ENCODE results near the gene SEMA7A.

DNA sequence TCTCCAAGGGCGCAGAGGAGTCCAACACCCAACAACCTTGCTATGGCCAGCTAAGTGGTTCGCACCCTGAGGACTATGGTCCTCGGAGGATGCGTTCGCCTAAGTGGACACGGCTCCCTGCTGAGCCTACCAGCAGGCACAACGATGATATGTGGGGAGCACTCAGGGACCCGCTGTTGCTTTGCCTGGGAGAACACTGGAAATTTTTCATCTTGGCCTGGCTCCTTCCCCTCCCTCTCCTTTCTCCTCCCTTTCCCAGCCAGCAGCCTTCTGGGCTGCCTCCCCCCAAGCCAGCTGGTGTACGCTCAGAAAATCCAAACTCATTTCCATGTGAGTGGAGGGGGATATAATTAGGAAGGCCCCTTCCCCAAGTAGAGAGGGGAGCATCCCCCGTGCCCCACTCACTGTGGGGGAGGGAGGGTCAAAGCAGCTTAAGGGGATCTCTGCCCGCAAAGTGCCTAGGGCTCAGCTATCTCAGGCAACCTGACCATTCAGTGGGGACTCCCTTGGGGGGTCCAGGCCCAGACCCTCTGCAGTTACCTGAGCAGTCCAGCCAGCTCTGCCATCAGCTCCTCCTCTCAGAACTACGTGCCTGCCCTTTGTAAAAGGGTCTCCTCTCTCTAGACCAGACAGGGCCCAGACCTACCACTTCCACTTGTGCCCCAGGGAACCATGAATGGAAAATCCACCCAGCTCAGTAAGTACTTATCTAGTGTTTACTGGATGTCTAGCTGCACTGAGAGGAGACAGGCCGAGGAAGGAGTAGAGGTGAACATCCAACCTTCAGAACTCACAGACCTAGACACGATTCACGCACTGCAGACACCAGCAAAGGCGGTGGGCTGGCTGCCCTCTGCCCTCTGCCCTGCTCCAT is 742 bp upstream of the SEMA7A start:
- no peak for TF ChIP-seq CTCF (IDR thresholded peaks at IDR 0.05)
- no peak for TF ChIP-seq MAX (IDR thresholded peaks at IDR 0.05; ENCODE audit: low read depth)
- TF ChIP-seq EP300 (IDR thresholded peaks at IDR 0.05; ENCODE audit: borderline replicate concordance in 1 of 2, low read depth in 1 of 2, low read length in 1 of 2): no peak
- no peak for TF ChIP-seq POLR2AphosphoS5 (IDR thresholded peaks at IDR 0.05; ENCODE audit: low read depth, low read length)
- no peak for TF ChIP-seq TAF1 (IDR thresholded peaks at IDR 0.05; ENCODE audit: borderline replicate concordance, low read depth, low read length)
- TF ChIP-seq REST (IDR thresholded peaks at IDR 0.05; ENCODE audit: low read depth, low read length): no peak
- TF ChIP-seq, protein P1, sequence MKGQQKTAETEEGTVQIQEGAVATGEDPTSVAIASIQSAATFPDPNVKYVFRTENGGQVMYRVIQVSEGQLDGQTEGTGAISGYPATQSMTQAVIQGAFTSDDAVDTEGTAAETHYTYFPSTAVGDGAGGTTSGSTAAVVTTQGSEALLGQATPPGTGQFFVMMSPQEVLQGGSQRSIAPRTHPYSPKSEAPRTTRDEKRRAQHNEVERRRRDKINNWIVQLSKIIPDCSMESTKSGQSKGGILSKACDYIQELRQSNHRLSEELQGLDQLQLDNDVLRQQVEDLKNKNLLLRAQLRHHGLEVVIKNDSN (IDR thresholded peaks at IDR 0.05; ENCODE audit: borderline replicate concordance, low read depth): no peak
- no peak for TF ChIP-seq FOXJ3 (CRISPR knock-in tag; IDR thresholded peaks at IDR 0.05)
- TF ChIP-seq EZH2phosphoT487 (IDR thresholded peaks at IDR 0.05; ENCODE audit: borderline replicate concordance, low read depth): no peak
